ENCODE measurements around the gene CHCHD4. TPM values are rescaled to one million over a fixed set of nuclear protein-coding genes. Genes with fewer than 3 reads are reported as not detected.

Gene CHCHD4
- total RNA-seq, 6 experiments from 2014 or later: 6.2 to 13.5 (median 8.4) TPM

DNA sequence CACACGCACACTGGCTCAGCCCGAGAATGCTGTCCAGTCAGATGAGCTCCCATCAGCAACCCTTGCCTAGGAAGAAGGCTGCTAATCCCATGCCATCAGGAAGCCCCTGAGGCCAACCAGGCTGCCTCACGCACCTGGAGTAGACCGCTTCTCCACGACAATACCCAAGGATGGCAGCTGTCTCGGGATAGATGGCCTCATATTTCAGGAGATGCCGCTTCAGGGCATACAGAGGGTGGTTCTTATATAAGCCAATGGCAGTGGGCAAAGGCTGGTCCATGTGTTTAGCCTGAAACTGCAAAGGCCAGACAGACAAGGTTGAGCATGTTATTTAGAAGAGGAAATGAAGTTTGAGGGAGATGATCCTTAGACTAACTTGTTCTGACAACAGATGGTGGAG lies 31.5 kb upstream of the CHCHD4 start:
- no peak overlapping the region for H3K4me3 ChIP-seq
- peaks cover 0 to 82% (median 48%) of the 10 kb centered on the region in 4 donors for H3K36me3 ChIP-seq
- ATAC-seq (no peak), DNase-seq (no peak)
- no peak overlapping the region for H3K27ac ChIP-seq
- H3K27me3 ChIP-seq: no peaks in the 10 kb centered on the region
- H3K4me1 ChIP-seq: no peaks in the 10 kb centered on the region
- intact Hi-C loops (cut with DNase I): no loop called here
- no peak for TF ChIP-seq POLR2A (IDR thresholded peaks at IDR 0.05)
- TF ChIP-seq, protein P1, sequence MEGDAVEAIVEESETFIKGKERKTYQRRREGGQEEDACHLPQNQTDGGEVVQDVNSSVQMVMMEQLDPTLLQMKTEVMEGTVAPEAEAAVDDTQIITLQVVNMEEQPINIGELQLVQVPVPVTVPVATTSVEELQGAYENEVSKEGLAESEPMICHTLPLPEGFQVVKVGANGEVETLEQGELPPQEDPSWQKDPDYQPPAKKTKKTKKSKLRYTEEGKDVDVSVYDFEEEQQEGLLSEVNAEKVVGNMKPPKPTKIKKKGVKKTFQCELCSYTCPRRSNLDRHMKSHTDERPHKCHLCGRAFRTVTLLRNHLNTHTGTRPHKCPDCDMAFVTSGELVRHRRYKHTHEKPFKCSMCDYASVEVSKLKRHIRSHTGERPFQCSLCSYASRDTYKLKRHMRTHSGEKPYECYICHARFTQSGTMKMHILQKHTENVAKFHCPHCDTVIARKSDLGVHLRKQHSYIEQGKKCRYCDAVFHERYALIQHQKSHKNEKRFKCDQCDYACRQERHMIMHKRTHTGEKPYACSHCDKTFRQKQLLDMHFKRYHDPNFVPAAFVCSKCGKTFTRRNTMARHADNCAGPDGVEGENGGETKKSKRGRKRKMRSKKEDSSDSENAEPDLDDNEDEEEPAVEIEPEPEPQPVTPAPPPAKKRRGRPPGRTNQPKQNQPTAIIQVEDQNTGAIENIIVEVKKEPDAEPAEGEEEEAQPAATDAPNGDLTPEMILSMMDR (IDR thresholded peaks at IDR 0.05): no peak
- WGBS (ENCODE audit: insufficient coverage, low coverage, low lambda C conversion rate, missing lambda C conversion rate): 93% methylated on average over 3 of the region's 7 CpGs
- no peaks in the 10 kb centered on the region for H3K9me3 ChIP-seq

DNA sequence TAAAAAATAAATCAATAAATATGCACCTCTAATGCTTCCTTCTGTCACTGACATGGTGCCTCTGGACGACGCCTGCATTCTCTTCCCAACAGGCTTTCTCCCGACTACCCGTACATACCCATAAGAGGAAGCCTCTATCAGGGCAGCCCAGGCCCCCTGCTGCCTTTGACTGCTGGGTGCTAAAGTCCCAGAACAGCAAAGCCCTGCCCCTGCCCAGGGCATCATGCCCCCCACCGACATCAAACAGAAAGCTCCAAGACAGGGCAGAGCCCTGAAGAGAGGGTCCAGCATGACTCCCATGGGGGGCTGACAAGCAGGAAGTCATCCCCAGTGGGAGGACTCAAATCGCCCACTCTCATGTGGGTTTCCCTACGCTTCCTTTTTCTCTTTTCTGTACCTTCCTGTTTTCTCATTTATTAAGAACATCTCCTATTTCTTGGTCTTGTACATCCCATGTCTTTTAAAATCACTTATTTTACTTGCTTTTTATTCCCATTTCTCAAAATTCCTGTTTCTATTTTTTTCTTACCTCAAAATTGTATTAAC lies 30.3 kb upstream of the CHCHD4 start:
- Histone ChIP-seq H3K9me3 (no peaks in the 10 kb centered on the region), H3K4me3 (no peak overlapping the region), H3K4me1 (no peaks in the 10 kb centered on the region), H3K36me3 (peaks cover 0 to 73% (median 42%) of the 10 kb centered on the region in 4 donors), H3K27me3 (no peaks in the 10 kb centered on the region), H3K27ac (no peak overlapping the region)
- DNase-seq: no peak
- TF ChIP-seq, protein P1 (IDR thresholded peaks at IDR 0.05): no peak
- TF ChIP-seq POLR2A (IDR thresholded peaks at IDR 0.05): no peak
- ATAC-seq: no peak
- intact Hi-C loops (cut with DNase I): no loop called here
- 88% methylated on average over 7 of the region's 7 CpGs for WGBS (ENCODE audit: insufficient coverage, low coverage, low lambda C conversion rate, missing lambda C conversion rate)

DNA sequence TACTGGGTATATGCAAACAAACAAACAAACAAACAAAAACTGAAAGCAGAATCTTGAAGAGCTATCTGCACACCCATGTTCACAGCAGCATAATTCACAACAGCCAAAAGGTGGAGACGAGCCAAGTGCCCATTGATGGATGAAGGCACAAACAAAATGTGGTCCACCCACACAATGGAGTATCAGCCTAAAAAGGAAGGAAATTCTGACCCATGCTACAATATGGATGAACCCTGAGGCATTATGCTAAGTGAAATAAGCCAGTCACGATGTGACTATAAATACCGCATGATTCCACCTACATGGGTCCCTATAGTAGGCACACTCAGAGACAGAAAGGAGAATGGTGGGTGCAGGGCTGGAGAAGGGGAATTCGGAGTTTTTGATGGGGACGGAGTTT lies 29.6 kb upstream of the CHCHD4 start:
- DNase-seq (no peak), ATAC-seq (no peak)
- Histone ChIP-seq H3K4me3 (no peak overlapping the region), H3K4me1 (no peaks in the 10 kb centered on the region), H3K9me3 (no peaks in the 10 kb centered on the region), H3K27me3 (no peaks in the 10 kb centered on the region), H3K27ac (no peak overlapping the region), H3K36me3 (peaks cover 0 to 66% (median 35%) of the 10 kb centered on the region in 4 donors)
- 94% methylated on average over 5 of the region's 5 CpGs for WGBS (ENCODE audit: insufficient coverage, low coverage, low lambda C conversion rate, missing lambda C conversion rate)
- TF ChIP-seq, protein P1 (IDR thresholded peaks at IDR 0.05): no peak
- no peak for TF ChIP-seq POLR2A (IDR thresholded peaks at IDR 0.05)
- intact Hi-C loops (cut with DNase I): no loop called here

DNA sequence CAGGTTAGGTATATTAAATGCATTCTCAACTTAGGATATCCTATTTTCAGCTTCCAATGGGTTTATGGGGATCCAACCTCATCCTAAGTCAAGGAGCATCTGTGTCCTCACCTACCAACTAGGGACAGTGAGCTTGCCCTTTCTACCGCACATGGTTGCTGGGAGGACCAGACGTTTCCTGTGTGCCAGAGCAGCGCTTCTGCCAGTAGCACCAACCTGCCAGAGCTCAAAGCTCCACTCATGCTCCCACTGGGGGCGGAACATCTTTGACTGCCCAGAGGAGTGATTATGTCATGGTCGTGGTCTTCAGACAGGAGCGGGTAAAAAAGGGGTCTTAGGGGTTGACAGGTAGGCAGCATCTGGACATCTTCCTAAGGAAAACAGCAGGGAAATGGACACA lies 29.0 kb upstream of the CHCHD4 start:
- no peak overlapping the region for H3K4me3 ChIP-seq
- H3K4me1 ChIP-seq: no peaks in the 10 kb centered on the region
- DNase-seq (no peak), ATAC-seq (no peak)
- no peaks in the 10 kb centered on the region for H3K9me3 ChIP-seq
- H3K27ac ChIP-seq: no peak overlapping the region
- no peaks in the 10 kb centered on the region for H3K27me3 ChIP-seq
- intact Hi-C loops (cut with DNase I): no loop called here
- 100% methylated on average over 1 of the region's 6 CpGs for WGBS (ENCODE audit: insufficient coverage, low coverage, low lambda C conversion rate, missing lambda C conversion rate)
- no peak for TF ChIP-seq POLR2A (IDR thresholded peaks at IDR 0.05)
- TF ChIP-seq, protein P1 (IDR thresholded peaks at IDR 0.05): no peak
- H3K36me3 ChIP-seq: peaks cover 0 to 60% (median 32%) of the 10 kb centered on the region in 4 donors

DNA sequence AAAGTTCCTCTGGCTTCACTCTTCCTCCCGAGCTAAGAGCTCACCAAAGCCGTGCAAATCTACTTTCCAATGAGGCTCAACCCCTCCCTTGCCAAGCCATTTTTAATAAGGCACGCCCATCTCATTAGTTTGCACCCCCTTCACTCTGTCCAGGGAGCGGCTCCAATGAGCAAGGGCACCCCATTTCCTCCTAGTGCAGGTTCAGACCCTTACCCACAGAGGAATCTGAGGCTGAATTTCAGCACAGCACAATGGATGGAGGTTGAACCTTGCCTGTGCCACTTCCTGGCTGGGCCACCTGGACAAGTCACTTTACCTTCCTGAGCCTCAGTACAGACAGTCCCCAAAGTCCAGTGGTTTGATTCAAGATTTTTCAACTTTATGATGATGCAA lies 28.3 kb upstream of the CHCHD4 start:
- intact Hi-C loops (cut with DNase I): no loop called here
- WGBS (ENCODE audit: insufficient coverage, low coverage, low lambda C conversion rate, missing lambda C conversion rate): 89% methylated on average over 3 of the region's 4 CpGs
- Histone ChIP-seq H3K36me3 (peaks cover 0 to 53% (median 25%) of the 10 kb centered on the region in 4 donors), H3K4me1 (no peaks in the 10 kb centered on the region), H3K4me3 (no peak overlapping the region), H3K27me3 (no peaks in the 10 kb centered on the region), H3K27ac (no peak overlapping the region), H3K9me3 (no peaks in the 10 kb centered on the region)
- TF ChIP-seq, protein P1 (IDR thresholded peaks at IDR 0.05): no peak
- TF ChIP-seq POLR2A (IDR thresholded peaks at IDR 0.05): no peak
- DNase-seq: no peak
- ATAC-seq: no peak

Data from right lobe of liver (tissue), 6 donors.